Stimulated activated CD4-positive, alpha-beta T cell treated with anti-CD3 and anti-CD28 coated beads, Interleukin-15, amount 100 ng/mL, for 24 hours (primary cell): ENCODE data around the gene NFE2.
"Not testable (repeated sequence)": the region's sequence is repeated elsewhere in the genome, so short reads cannot be mapped to it uniquely, and the experiment has no call there.

Experiments used
- DNase-seq: peaks from one replicate; pipeline ENCODE4 v3.0.0-alpha.2; 2020

NFE2 gene

GRCh38 chr12:54300732-54301427 is at the start of gene NFE2:
TSS of gene NFE2 (minus strand) at chr12:54301015. CDS start at chr12:54295248, 5,767 bp downstream.
- DNase-seq = peak; percentile 59

- DNase-seq = no peak
These were observed 48.9 kb upstream of the NFE2 start for GRCh38 chr12:54349679-54350078.

- no peak for DNase-seq
These were observed 48.2 kb upstream of the NFE2 start for GRCh38 chr12:54349036-54349435.

- DNase-seq = no peak
These were observed 40.8 kb upstream of the NFE2 start for GRCh38 chr12:54341378-54342300.

- no peak for DNase-seq
These were observed 40.0 kb upstream of the NFE2 start for GRCh38 chr12:54340846-54341245.

GRCh38 chr12:54338698-54339296 is 38.0 kb upstream of the NFE2 start:
- DNase-seq = no peak

GRCh38 chr12:54337854-54338650 is 37.2 kb upstream of the NFE2 start:
- DNase-seq = no peak

GRCh38 chr12:54337280-54337842 is 36.5 kb upstream of the NFE2 start:
- no peak for DNase-seq

GRCh38 chr12:54333420-54334034 is 32.7 kb upstream of the NFE2 start:
- no peak for DNase-seq

GRCh38 chr12:54331461-54331860 is 30.6 kb upstream of the NFE2 start:
- DNase-seq = no peak

- no peak for DNase-seq
These were observed 29.6 kb upstream of the NFE2 start for GRCh38 chr12:54330442-54330841.

- DNase-seq = no peak
These were observed 28.9 kb upstream of the NFE2 start for GRCh38 chr12:54329759-54330158.

GRCh38 chr12:54328595-54329337 is 28.0 kb upstream of the NFE2 start:
- no peak for DNase-seq

GRCh38 chr12:54325442-54326109 is 24.8 kb upstream of the NFE2 start:
- not testable (repeated sequence) for DNase-seq

GRCh38 chr12:54324617-54325441 is 24.0 kb upstream of the NFE2 start, which contains the start of gene COPZ1:
TSS of gene COPZ1 (plus strand) at chr12:54325131. CDS start at chr12:54325164, 33 bp downstream.
- DNase-seq = peak; percentile 94

GRCh38 chr12:54321363-54321762 is 20.5 kb upstream of the NFE2 start:
- DNase-seq = no peak

GRCh38 chr12:54312309-54312708 is 11.5 kb upstream of the NFE2 start:
- not testable (repeated sequence) for DNase-seq

- DNase-seq = no peak
These were observed 10.2 kb upstream of the NFE2 start for GRCh38 chr12:54311051-54311450.

GRCh38 chr12:54306925-54307741 is 6.3 kb upstream of the NFE2 start:
- peak; percentile 42 for DNase-seq
